HG02759 (cell line): ENCODE measurements around the gene EMX2.
"Not testable (repeated sequence)": the region's sequence is repeated elsewhere in the genome, so short reads cannot be mapped to it uniquely, and the experiment has no call there.

ENCODE experiments used
- ATAC-seq: cut with Tn5 transposase; IDR thresholded peaks from one replicate; pipeline ENCODE4 v1.9.1; 2021; ENCODE audit warnings: mild to moderate bottlenecking, moderate library complexity; ENCODE audit not compliant: unreplicated experiment

The EMX2 gene

GRCh38 chr10:117554241-117554814 is 11.8 kb downstream of the EMX2 start:
- no peak for ATAC-seq

- ATAC-seq: no peak
Observed at GRCh38 chr10:117555017-117555416, 12.5 kb downstream of the EMX2 start.

- ATAC-seq: no peak
Observed at GRCh38 chr10:117555863-117556262, 13.3 kb downstream of the EMX2 start.

- ATAC-seq: no peak
Observed at GRCh38 chr10:117556356-117556755, 13.8 kb downstream of the EMX2 start.

- ATAC-seq: no peak
Observed at GRCh38 chr10:117559712-117560111, 17.2 kb downstream of the EMX2 start.

GRCh38 chr10:117560942-117561341 is 18.4 kb downstream of the EMX2 start:
- ATAC-seq: no peak

- ATAC-seq: no peak
Observed at GRCh38 chr10:117562220-117562619, 19.7 kb downstream of the EMX2 start.

GRCh38 chr10:117562896-117563737 is 20.6 kb downstream of the EMX2 start:
- no peak for ATAC-seq

- ATAC-seq: no peak
Observed at GRCh38 chr10:117563780-117564179, 21.2 kb downstream of the EMX2 start.

GRCh38 chr10:117565068-117565467 is 22.5 kb downstream of the EMX2 start:
- no peak for ATAC-seq

- ATAC-seq: no peak
Observed at GRCh38 chr10:117568334-117568733, 25.8 kb downstream of the EMX2 start.

- ATAC-seq: no peak
Observed at GRCh38 chr10:117569610-117570390, 27.3 kb downstream of the EMX2 start.

GRCh38 chr10:117570880-117571279 is 28.3 kb downstream of the EMX2 start:
- ATAC-seq: no peak

GRCh38 chr10:117574498-117575146 is 32.1 kb downstream of the EMX2 start:
- no peak for ATAC-seq

GRCh38 chr10:117578490-117578889 is 35.9 kb downstream of the EMX2 start:
- no peak for ATAC-seq

- ATAC-seq: no peak
Observed at GRCh38 chr10:117578999-117579590, 36.5 kb downstream of the EMX2 start.

- no peak for ATAC-seq
Observed at GRCh38 chr10:117581961-117582360, 39.4 kb downstream of the EMX2 start.

- not testable (repeated sequence) for ATAC-seq
Observed at GRCh38 chr10:117584831-117585230, 42.3 kb downstream of the EMX2 start.

GRCh38 chr10:117587036-117587435 is 44.5 kb downstream of the EMX2 start:
- no peak for ATAC-seq

GRCh38 chr10:117590101-117590875 is 47.7 kb downstream of the EMX2 start:
- ATAC-seq: no peak
